Mucosa of gallbladder (tissue), 1 donor: ENCODE results near the gene NKTR. TPM values are rescaled to one million over a fixed set of nuclear protein-coding genes. Genes with fewer than 3 reads are reported as not detected.

Source experiments
- DNase-seq: peaks from one replicate; pipeline ENCODE4 v3.0.0-alpha.2; 2020; ENCODE audit warnings: low spot score
- total RNA-seq: library from RNA; stranded (reverse); gene quantifications from one replicate; pipeline ENCODE4 v1.2.1, GENCODE V29; 2021
- donor health status: DM: no; HTN: no; CAD: no.

NKTR gene
- total RNA-seq, 1 donor from 2014 or later = 55.5 TPM

DNA sequence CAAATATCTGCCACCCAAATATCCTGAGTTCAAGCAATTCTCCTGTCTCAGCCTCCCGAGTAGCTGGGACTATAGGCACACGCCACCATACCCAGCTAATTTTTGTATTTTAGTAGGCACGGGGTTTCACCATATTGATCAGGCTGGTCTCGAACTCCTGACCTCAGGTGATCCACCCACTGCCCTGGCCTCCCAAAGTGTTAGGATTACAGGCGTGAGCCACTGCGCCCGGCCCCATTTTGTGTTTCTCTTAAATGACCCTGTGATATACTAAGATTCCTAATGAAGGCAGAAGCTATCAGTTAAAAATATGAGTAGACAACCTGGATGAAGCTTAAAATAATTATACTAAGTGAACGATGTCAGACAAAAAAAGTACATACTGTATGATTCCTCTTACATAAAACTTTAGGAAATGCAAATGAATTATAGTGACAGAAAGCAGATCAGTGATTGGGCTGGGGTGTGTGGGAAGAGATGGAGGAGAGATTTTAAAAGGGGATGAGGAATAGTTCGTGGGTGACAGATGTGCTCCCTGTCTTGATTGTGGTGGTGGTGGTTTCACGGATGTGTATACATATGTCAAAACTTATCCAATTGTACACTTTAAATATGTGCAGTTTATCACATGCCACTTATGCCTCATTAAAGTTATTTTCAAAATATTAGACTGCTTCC is 81.0 kb downstream of the NKTR start:
- DNase-seq = no peak

GRCh38 chr3:42682301-42683070 is 82.0 kb downstream of the NKTR start:
- no peak for DNase-seq

DNA sequence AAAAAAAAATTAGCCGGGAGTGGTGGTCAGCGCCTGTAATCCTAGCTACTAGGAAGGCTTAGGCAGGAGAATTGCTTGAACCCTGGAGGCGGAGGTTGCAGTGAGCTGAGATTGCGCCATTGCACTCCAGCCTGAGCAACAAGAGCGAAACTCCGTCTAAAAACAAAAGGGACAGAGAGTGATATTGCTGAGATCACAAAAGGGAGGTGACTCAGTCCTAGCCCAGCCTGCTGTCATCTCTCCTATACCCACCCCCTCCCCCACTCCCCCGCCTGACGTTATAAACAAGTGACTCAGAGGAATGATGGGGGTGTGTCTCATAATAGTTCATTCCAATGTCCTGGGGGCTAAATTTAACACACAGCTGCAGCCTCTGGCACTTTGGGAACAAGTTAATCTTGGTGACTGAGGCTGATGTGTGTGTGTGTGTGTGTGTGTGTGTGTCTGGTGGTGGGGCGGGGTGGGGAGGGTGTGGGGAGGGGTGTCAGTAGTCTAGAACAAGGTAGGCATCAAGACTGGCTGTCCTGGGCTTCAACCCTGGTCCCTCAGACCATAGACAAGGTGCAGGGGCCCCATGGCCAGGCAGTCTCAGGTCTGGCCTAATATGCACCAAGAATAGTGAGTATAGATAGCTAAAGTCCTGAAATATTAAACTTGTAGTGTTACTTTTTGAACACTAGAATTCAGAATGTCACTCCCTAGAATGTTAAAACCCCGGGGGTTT is 83.6 kb downstream of the NKTR start:
- DNase-seq = peak; percentile 25

DNA sequence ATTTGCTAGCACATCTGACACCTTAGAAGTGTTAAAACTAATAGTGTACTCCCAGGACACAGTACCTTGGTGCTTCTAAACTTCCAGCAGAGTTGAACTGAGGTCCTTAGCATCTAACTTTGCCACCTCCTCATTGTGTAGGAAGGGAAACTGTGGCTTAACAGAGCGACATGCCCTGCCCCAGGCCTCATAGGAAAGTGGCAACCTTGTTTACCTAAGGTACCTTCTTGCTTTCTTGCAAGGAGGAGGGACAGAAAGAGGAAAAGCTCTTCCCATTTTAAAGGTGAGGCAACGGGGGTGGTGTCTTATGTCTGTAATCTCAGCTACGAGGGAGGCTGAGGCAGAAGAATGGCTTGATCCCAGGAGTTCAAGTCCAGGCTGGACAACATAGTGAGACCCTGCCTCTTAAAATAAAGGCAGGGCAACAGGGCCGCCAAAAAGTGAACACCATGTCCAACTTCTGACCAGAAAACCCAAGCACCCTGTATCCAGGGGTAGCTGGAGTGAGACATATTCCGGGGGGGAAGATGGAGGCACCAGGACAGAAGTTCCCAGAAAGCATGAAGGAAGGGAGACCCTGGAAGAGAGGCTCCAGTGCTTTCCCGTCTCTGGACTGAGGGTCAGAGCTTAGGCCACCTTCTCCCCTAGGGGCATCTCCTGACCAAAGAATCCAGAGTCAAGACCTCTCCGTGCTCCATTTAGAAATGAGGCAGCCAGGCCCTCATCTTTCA is 84.3 kb downstream of the NKTR start:
- no peak for DNase-seq

DNA sequence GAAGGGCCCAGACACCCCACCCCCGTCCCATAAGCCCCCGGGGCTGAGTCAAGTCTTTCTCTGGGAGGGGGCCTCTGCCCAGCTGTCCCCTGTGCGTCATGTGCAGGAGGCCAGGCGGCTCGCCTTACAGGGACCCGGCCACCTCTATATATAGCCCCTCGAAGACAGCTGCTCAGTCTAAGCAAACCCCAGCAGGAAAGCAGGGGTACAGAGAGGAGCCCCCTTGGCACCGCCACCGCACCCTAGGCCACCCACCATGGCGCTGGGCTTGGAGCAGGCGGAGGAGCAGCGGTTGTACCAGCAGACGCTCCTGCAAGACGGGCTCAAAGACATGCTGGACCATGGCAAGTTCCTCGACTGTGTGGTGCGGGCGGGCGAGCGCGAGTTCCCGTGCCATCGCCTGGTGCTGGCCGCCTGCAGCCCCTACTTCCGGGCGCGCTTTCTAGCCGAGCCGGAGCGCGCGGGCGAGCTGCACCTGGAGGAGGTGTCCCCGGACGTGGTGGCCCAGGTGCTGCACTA is 84.9 kb downstream of the NKTR start, which contains the start of gene KLHL40:
Gene KLHL40, plus strand, starts transcription at position 175 of the 519 bp plus-strand sequence. Its CDS starts 82 bp downstream, at position 257.
- DNase-seq = no peak

GRCh38 chr3:42685891-42686820 is 85.7 kb downstream of the NKTR start:
- DNase-seq = no peak

GRCh38 chr3:42686832-42687650 is 86.6 kb downstream of the NKTR start:
- no peak for DNase-seq

GRCh38 chr3:42688016-42688415 is 87.5 kb downstream of the NKTR start:
- DNase-seq = no peak

GRCh38 chr3:42688487-42689420 is 88.3 kb downstream of the NKTR start:
- DNase-seq = no peak

- DNase-seq = no peak
These were observed 89.0 kb downstream of the NKTR start for GRCh38 chr3:42689421-42690014.

DNA sequence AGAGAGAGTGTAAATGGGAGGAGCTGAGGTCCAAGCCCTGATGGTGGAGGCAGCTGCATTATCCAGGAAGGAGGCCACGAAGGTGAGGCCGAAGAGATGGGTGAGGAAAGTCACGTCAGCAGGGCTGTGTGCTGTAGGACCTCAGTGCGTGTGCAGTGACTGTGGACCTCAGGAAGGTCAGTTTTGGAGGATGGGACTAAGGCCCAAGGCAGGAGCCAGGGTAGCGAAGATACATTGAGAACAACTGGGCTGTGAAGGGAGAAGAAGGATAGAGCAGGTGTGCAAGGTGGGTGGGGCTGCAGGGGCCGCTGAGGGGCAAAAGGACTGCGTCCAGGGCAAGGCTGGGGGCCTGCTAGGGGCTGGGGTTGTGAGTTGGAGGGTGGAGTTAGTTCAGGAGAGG is 89.7 kb downstream of the NKTR start:
- no peak for DNase-seq

DNA sequence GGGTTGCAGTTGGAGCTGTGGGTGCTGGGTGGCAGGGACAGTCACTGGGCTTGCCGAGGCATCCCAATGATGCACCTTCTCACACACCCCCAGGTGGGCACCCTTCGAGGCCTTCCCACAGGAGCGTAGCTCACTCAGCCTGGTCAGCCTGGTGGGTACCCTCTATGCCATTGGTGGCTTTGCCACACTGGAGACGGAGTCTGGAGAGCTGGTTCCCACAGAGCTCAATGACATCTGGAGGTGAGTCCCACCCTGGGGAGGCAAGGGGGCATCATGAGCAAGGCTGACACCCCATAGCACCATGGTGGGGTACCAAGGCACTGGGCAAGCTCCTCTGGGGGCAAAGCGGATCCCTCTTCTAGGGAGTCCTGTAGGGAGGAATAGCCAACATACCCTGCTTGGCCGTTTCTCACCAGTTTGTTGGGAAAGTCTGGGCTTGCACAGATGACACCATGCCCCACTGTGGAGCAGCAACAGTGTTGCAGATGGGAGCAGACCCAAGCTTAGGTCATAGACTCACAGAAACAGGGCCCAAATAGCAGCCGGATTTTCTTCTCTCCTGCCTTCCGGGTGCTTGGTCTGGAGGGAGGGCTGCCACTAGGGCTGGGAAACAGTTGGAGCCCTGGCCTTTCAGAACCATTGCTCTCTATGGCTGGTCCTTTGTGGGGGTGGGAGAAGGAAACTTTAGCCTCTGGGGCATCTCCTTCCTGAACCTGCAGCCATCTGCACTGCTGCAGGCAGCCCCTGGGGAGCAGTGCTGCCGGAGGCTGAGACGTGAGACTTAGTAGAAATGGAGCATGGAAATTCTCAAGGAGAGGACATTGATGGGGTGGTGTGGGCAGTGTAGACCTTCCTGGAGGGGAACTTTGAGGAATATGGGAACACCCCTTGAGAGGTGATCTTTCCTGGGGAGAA is 90.5 kb downstream of the NKTR start:
- DNase-seq = no peak

GRCh38 chr3:42691816-42692666 is 91.6 kb downstream of the NKTR start:
- DNase-seq = no peak

GRCh38 chr3:42692667-42693529 is 92.4 kb downstream of the NKTR start:
- no peak for DNase-seq

GRCh38 chr3:42693530-42693930 is 93.0 kb downstream of the NKTR start:
- DNase-seq = no peak
